Dedifferentiated amniotic fluid mesenchymal stem cell (primary cell): ENCODE measurements around the gene MUC2.

Experiments used
- DNase-seq: peaks from one replicate; pipeline ENCODE4 v3.0.0-alpha.2; 2016; ENCODE audit errors: extremely low spot score

MUC2 gene

DNA sequence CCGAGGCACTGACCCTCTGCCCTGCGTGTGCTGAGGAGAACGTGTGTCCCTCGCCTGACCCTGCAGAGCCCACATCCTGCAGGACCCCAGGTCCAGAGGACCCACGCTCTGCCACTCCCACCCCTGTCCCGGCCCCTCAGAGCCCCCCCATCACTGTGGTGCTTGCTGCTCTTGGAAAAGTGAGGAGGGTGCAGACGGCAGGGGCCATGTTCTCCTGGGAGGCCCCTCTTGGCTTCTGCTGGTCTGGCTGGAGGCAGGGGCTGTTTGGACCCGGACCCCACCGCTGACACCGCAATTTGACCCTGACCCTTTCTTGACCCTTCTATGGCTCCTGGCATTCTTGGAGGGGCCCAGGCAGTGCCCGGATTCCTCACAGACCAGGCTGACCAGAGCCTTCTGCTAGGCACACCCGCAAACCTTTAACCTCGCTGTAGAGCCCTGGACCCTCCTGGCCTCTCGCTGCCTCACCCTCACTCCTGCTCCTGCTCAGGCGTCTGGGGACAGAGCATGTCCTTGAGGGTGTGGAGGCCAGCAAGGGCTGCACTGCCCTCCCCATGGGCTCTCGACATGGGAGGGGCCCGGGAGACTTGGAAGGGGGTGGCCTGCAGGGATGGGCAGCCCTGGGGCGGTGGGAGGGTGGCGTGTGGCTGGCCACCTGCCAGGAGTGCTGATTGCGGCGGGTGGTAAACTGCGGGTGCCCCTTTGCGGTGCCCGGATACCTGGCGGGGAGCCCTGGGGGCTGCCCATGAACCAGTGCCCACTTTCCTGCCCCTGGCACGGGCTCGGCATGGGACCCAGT is 46.1 kb downstream of the MUC2 start:
- no peak for DNase-seq

DNA sequence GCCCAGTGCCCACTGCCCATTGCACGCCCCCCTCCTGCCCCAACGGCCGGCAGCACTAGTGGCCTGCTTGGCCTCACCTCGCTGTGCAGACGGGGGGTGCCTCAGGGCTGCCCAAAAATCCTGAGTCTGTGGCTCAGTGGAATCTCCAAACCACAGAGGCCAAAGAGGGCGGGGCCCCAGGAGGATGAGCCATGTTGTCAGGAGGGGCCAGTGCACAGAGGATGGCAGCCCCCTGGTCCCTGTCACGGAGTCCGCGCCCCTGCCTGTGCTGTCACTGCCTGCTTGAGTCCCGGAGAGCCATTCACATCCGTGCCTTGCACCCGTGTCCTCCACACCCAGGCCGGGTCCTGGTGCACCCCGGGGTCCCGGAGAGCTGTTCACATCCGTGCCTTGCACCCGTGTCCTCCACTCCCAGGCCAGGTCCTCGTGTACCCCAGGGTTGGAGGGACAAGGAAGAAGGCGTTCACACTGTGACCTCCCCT is 46.7 kb downstream of the MUC2 start:
- DNase-seq: no peak

GRCh38 chr11:1121813-1122663 is 47.4 kb downstream of the MUC2 start:
- no peak for DNase-seq

- no peak for DNase-seq
These were observed 48.0 kb downstream of the MUC2 start for GRCh38 chr11:1122664-1123002.

DNA sequence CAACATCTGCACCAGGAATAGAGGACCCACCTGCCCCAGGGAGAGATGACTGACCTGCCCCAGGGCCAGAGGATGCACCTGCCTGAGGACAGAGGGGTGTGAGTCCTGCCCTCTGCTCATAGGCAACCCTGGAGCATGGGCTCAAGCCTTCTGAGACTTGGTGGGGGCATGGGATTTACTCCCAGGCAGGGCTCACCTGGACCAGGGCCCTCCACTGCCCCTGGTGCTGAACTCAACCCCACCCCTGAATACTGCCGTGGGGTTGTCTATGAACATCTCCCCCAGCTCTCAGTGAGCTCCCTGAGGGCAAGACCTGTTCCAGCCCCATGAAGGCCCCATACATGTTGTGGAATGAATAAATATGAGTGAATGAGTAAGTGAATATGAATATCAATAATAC is 49.3 kb downstream of the MUC2 start:
- DNase-seq: no peak
